Gastrocnemius medialis (tissue), 4 donors: ENCODE measurements around the gene DDX19B.
A peak's percentile ranks its signal among the peaks of the same experiment; 100 is the strongest.

ENCODE experiments used
- POLR2A ChIP-seq, 2 donors: fragments of 450-650 bp; IDR thresholded peaks; one replicate each; pipeline ENCODE4 v1.6.1; 2017; ENCODE audit warnings: antibody characterized with exemption in 2 of 2, mild to moderate bottlenecking in 2 of 2, moderate library complexity in 2 of 2
- TF ChIP-seq, protein P1 (sequence below), 5 experiments: fragments of 450-650 bp in 3 of 5; fragments of 200-600 bp in 2 of 5; sonication (generic) in 2 of 5; IDR thresholded peaks in 4 of 5; conservative IDR thresholded peaks in 1 of 5; 1 replicate in 4 of 5; 2 replicates in 1 of 5; pipeline ENCODE4 v1.5.1; 2016 to 2019; ENCODE audit warnings: antibody characterized with exemption in 5 of 5, mild to moderate bottlenecking in 3 of 5, moderate library complexity in 3 of 5

- TF ChIP-seq, protein P1, sequence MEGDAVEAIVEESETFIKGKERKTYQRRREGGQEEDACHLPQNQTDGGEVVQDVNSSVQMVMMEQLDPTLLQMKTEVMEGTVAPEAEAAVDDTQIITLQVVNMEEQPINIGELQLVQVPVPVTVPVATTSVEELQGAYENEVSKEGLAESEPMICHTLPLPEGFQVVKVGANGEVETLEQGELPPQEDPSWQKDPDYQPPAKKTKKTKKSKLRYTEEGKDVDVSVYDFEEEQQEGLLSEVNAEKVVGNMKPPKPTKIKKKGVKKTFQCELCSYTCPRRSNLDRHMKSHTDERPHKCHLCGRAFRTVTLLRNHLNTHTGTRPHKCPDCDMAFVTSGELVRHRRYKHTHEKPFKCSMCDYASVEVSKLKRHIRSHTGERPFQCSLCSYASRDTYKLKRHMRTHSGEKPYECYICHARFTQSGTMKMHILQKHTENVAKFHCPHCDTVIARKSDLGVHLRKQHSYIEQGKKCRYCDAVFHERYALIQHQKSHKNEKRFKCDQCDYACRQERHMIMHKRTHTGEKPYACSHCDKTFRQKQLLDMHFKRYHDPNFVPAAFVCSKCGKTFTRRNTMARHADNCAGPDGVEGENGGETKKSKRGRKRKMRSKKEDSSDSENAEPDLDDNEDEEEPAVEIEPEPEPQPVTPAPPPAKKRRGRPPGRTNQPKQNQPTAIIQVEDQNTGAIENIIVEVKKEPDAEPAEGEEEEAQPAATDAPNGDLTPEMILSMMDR (IDR thresholded peaks at IDR 0.05 in 4 of 5, conservative IDR thresholded peaks at IDR 0.05 in 1 of 5), result peak in 4 of 5 experiments; percentile 22 to 42 (median 24)
- TF ChIP-seq POLR2A (IDR thresholded peaks at IDR 0.05), result no peak
These were observed 45.5 kb upstream of the DDX19B start for GRCh38 chr16:70253291-70254106.
